ENCODE data around the gene VWA2.

The VWA2 gene

GRCh38 chr10:114313866-114314265 is 74.8 kb downstream of the VWA2 start:
- H3K27ac ChIP-seq = no peak overlapping the region
- no peak for TF ChIP-seq ZFX (IDR thresholded peaks at IDR 0.05; ENCODE audit: borderline replicate concordance)
- TF ChIP-seq, protein P1, sequence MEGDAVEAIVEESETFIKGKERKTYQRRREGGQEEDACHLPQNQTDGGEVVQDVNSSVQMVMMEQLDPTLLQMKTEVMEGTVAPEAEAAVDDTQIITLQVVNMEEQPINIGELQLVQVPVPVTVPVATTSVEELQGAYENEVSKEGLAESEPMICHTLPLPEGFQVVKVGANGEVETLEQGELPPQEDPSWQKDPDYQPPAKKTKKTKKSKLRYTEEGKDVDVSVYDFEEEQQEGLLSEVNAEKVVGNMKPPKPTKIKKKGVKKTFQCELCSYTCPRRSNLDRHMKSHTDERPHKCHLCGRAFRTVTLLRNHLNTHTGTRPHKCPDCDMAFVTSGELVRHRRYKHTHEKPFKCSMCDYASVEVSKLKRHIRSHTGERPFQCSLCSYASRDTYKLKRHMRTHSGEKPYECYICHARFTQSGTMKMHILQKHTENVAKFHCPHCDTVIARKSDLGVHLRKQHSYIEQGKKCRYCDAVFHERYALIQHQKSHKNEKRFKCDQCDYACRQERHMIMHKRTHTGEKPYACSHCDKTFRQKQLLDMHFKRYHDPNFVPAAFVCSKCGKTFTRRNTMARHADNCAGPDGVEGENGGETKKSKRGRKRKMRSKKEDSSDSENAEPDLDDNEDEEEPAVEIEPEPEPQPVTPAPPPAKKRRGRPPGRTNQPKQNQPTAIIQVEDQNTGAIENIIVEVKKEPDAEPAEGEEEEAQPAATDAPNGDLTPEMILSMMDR (IDR thresholded peaks at IDR 0.05) = no peak

DNA sequence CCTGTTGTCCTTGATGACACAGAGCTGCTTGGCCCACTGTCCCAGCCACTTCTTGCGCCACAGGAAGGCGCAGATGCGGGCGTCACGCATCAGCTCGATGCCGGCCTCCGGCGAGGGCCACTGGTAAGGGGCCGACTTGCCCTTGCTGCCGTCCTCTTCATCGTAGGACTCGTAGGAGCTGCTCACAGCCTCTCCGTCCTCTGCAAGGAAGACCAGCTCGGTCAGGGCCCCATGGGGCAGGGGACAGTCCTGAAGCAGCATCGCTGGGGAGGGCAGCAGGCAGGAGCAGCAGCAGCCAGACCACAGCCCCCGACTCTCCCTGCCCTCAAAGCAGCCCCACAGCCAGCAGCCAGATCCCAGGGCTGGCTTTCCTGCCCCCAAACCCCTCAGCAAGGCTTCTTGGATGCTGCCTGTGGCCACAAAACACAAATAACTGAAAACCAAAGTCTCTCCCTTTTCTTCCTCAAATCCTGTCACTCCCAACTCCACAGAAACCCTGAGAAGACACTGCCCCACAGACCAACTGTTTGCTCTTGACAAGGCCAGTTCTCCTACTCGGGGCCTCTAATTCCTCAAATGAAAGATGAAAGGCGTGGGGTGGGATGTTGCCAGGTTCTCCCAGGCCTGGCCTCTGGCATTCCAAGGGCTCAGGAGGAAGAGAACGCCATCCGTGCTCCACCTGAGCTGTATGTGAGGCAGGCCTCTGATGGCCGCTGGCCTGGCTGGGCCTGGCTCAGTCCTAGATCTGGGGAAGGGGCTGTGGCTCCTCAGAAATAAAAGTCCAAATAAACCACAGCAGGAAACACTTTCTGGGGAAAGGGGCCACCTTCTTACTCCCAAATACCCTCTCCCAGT is 76.7 kb downstream of the VWA2 start:
- no peak overlapping the region for H3K27ac ChIP-seq
- TF ChIP-seq ZFX (IDR thresholded peaks at IDR 0.05; ENCODE audit: borderline replicate concordance) = no peak
- TF ChIP-seq, protein P1 (IDR thresholded peaks at IDR 0.05) = no peak

DNA sequence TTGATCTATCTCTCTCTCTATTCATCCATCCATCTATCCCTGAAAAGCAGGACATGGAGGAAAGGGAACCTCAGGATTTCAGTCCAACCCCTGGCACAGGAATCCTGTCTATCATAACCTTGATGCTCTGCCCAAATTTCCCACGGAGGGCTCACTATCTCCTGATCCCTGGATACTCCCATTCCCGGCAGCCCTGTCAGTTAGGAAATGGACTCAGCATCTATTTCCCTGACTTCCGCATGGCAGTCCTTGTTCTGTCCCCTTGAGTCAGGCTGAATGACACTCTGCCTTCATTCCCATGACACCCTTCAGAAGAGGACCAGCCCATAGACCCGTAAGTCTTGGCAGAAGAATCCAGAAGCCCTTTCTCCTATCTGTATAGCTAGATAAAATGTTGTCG is 77.7 kb downstream of the VWA2 start:
- TF ChIP-seq, protein P1 (IDR thresholded peaks at IDR 0.05) = no peak
- TF ChIP-seq ZFX (IDR thresholded peaks at IDR 0.05; ENCODE audit: borderline replicate concordance) = no peak
- no peak overlapping the region for H3K27ac ChIP-seq

GRCh38 chr10:114319406-114320248 is 80.6 kb downstream of the VWA2 start:
- TF ChIP-seq, protein P1 (IDR thresholded peaks at IDR 0.05) = no peak
- no peak for TF ChIP-seq ZFX (IDR thresholded peaks at IDR 0.05; ENCODE audit: borderline replicate concordance)
- no peak overlapping the region for H3K27ac ChIP-seq

DNA sequence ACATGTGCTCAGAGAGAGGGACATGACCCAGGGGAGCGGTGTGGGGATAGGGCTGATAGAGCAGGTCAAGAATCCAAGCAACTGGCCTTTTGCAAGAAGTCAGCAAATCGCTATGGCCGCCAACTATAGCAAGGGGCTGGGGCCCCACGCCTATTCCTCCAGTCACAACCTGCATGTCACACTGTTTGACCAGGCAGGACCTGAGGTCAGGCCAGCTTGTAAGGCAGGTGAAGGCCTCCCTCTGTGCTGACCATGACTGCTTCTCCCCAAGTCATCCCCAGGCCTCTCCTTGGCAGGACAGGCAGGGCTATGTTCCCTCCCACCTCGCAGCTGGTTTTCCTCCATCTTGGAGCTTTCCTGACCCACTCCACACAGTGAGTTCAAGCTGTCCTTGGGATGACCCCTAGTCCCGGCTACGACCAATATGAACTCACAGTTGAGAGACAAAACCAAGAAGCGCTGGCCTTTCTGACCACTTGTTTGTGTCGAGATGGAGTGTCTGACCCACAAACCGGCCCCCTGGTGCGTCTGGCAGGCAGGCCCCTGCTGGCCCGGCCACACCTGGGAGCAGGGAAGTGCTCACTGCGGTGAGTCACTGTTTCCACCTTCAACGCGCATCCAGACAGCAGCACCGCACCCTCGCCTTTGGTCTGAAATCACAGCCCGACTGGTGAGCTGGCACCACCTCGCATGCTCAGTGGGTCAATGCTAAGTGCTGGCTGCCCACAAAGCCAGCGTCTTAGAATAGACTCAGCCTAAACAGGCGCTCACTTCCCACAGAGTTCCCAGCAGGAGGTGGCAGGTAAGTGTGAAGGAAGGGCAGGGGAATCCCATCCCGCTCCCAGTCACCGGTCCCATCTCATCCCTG is 81.4 kb downstream of the VWA2 start:
- no peak for TF ChIP-seq ZFX (IDR thresholded peaks at IDR 0.05; ENCODE audit: borderline replicate concordance)
- TF ChIP-seq, protein P1 (IDR thresholded peaks at IDR 0.05) = no peak
- H3K27ac ChIP-seq = no peak overlapping the region

DNA sequence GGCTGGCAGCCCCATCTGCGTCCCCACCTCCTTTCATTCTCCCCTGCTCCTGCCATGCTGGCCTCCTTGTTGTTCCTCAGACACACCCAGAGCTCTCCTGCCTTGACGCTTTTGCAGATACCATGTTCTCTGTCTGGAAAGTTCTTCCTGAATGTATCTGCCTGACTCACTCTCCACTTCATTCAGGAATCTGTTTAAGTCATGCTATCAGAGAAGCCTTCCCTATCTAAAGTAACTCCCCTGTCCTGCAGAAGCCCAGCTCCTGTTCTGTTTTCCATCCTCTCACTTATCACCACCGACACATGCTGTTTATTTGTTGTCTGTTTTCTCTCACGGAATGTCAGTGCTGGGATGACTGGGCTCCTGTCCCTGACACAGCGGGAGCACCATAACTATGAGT is 83.3 kb downstream of the VWA2 start:
- TF ChIP-seq, protein P1 (IDR thresholded peaks at IDR 0.05) = no peak
- TF ChIP-seq ZFX (IDR thresholded peaks at IDR 0.05; ENCODE audit: borderline replicate concordance) = no peak

More for the DNA sequence above, 83.3 kb downstream of the VWA2 start:
- H3K27ac ChIP-seq = no peak overlapping the region
